Measurements from ENCODE around the gene LRMDA. TPM values are rescaled to one million over a fixed set of nuclear protein-coding genes. Genes with fewer than 3 reads are reported as not detected.

Gene LRMDA
- total RNA-seq, 1 donor from 2014 or later, result 19.4 TPM

- Mint-ChIP-seq H3K27me3 (ENCODE audit: unreplicated experiment) (no peaks in the 10 kb centered on the region), H3K9me3 (ENCODE audit: unreplicated experiment) (no peaks in the 10 kb centered on the region), H3K27ac (ENCODE audit: unreplicated experiment) (no peak overlapping the region), H3K36me3 (ENCODE audit: low read depth, unreplicated experiment) (no peaks in the 10 kb centered on the region), H3K4me3 (ENCODE audit: unreplicated experiment) (no peak overlapping the region), H3K4me1 (ENCODE audit: unreplicated experiment) (peaks cover 21% of the 10 kb centered on the region)
- TF ChIP-seq CTCF (IDR thresholded peaks at IDR 0.05; ENCODE audit: unreplicated experiment), result no peak
- DNase-seq (ENCODE audit: low spot score), result no peak
Observed at GRCh38 chr10:76337641-76338040, 906.2 kb downstream of the LRMDA start.

GRCh38 chr10:76338187-76338586 lies 906.8 kb downstream of the LRMDA start:
- Mint-ChIP-seq H3K4me1 (ENCODE audit: unreplicated experiment) (peaks cover 21% of the 10 kb centered on the region), H3K36me3 (ENCODE audit: low read depth, unreplicated experiment) (no peaks in the 10 kb centered on the region), H3K27ac (ENCODE audit: unreplicated experiment) (no peak overlapping the region), H3K27me3 (ENCODE audit: unreplicated experiment) (no peaks in the 10 kb centered on the region), H3K4me3 (ENCODE audit: unreplicated experiment) (no peak overlapping the region), H3K9me3 (ENCODE audit: unreplicated experiment) (no peaks in the 10 kb centered on the region)
- DNase-seq (ENCODE audit: low spot score), result no peak
- TF ChIP-seq CTCF (IDR thresholded peaks at IDR 0.05; ENCODE audit: unreplicated experiment), result no peak

GRCh38 chr10:76341740-76342139 lies 910.3 kb downstream of the LRMDA start:
- H3K27ac Mint-ChIP-seq (ENCODE audit: unreplicated experiment), result no peak overlapping the region
- H3K36me3 Mint-ChIP-seq (ENCODE audit: low read depth, unreplicated experiment), result no peaks in the 10 kb centered on the region
- H3K4me1 Mint-ChIP-seq (ENCODE audit: unreplicated experiment), result peaks cover 6% of the 10 kb centered on the region
- no peak for DNase-seq (ENCODE audit: low spot score)
- no peaks in the 10 kb centered on the region for H3K9me3 Mint-ChIP-seq (ENCODE audit: unreplicated experiment)
- H3K27me3 Mint-ChIP-seq (ENCODE audit: unreplicated experiment), result no peaks in the 10 kb centered on the region
- H3K4me3 Mint-ChIP-seq (ENCODE audit: unreplicated experiment), result no peak overlapping the region
- TF ChIP-seq CTCF (IDR thresholded peaks at IDR 0.05; ENCODE audit: unreplicated experiment), result no peak

GRCh38 chr10:76342996-76343395 lies 911.6 kb downstream of the LRMDA start:
- H3K4me1 Mint-ChIP-seq (ENCODE audit: unreplicated experiment), result no peaks in the 10 kb centered on the region
- H3K36me3 Mint-ChIP-seq (ENCODE audit: low read depth, unreplicated experiment), result no peaks in the 10 kb centered on the region
- no peaks in the 10 kb centered on the region for H3K27me3 Mint-ChIP-seq (ENCODE audit: unreplicated experiment)
- no peak for TF ChIP-seq CTCF (IDR thresholded peaks at IDR 0.05; ENCODE audit: unreplicated experiment)
- no peaks in the 10 kb centered on the region for H3K9me3 Mint-ChIP-seq (ENCODE audit: unreplicated experiment)
- H3K4me3 Mint-ChIP-seq (ENCODE audit: unreplicated experiment), result no peak overlapping the region
- no peak for DNase-seq (ENCODE audit: low spot score)
- no peak overlapping the region for H3K27ac Mint-ChIP-seq (ENCODE audit: unreplicated experiment)

GRCh38 chr10:76347832-76348231 lies 916.4 kb downstream of the LRMDA start:
- Mint-ChIP-seq H3K4me3 (ENCODE audit: unreplicated experiment) (no peak overlapping the region), H3K36me3 (ENCODE audit: low read depth, unreplicated experiment) (no peaks in the 10 kb centered on the region), H3K4me1 (ENCODE audit: unreplicated experiment) (no peaks in the 10 kb centered on the region), H3K27me3 (ENCODE audit: unreplicated experiment) (peaks cover 3% of the 10 kb centered on the region), H3K9me3 (ENCODE audit: unreplicated experiment) (no peaks in the 10 kb centered on the region), H3K27ac (ENCODE audit: unreplicated experiment) (no peak overlapping the region)
- DNase-seq (ENCODE audit: low spot score), result no peak
- TF ChIP-seq CTCF (IDR thresholded peaks at IDR 0.05; ENCODE audit: unreplicated experiment), result no peak
